ENCODE measurements around the gene EMC9. TPM values are rescaled to one million over a fixed set of nuclear protein-coding genes. Genes with fewer than 3 reads are reported as not detected.

EMC9 gene
- total RNA-seq, 1 donor from 2014 or later, result 14.5 TPM

DNA sequence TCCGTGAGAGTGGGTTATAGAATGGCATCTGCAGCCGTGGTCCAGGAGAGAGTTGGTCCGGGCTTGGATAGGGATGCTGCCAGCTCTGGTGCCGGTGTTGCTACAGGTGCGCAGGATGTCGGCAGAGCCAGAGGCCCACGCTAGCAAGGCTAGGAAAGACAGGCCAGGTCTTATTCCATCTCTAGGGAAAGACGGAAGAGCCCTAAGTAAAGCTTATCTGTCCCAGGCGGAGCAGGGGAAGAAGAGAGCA, 5.9 kb downstream of the EMC9 start:
- TF ChIP-seq, protein P1, sequence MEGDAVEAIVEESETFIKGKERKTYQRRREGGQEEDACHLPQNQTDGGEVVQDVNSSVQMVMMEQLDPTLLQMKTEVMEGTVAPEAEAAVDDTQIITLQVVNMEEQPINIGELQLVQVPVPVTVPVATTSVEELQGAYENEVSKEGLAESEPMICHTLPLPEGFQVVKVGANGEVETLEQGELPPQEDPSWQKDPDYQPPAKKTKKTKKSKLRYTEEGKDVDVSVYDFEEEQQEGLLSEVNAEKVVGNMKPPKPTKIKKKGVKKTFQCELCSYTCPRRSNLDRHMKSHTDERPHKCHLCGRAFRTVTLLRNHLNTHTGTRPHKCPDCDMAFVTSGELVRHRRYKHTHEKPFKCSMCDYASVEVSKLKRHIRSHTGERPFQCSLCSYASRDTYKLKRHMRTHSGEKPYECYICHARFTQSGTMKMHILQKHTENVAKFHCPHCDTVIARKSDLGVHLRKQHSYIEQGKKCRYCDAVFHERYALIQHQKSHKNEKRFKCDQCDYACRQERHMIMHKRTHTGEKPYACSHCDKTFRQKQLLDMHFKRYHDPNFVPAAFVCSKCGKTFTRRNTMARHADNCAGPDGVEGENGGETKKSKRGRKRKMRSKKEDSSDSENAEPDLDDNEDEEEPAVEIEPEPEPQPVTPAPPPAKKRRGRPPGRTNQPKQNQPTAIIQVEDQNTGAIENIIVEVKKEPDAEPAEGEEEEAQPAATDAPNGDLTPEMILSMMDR (IDR thresholded peaks at IDR 0.05; ENCODE audit: borderline replicate concordance), result no peak
- peaks cover 72% of the 10 kb centered on the region for H3K4me1 ChIP-seq
- no peaks in the 10 kb centered on the region for H3K9me3 ChIP-seq (replicated peaks)
- H3K36me3 ChIP-seq, result peaks cover 28% of the 10 kb centered on the region
- intact Hi-C loops (cut with micrococcal nuclease), result no loop called here
- peak overlapping the region; percentile 91 for H3K4me3 ChIP-seq
- H3K27ac ChIP-seq (replicated peaks), result peak overlapping the region; percentile 94
- no peak for DNase-seq
- H3K27me3 ChIP-seq (ENCODE audit: low read depth), result no peaks in the 10 kb centered on the region

DNA sequence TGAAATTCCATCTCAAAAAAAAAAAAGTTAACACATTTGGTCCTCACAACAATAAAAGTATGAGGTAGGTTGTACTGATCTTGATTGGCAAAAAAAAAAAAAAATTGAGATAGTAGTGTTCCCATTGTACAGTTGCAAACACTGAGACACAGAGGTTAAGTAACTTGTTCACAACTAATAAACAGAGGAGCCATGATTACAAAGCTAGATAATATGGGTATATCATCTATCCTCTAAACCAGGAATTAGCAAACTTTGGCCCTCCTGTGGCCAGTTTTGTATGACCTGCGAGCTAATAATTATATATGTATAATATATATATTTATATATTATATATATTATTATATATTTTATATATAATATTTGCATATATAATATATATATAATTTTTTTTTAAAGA, 7.7 kb downstream of the EMC9 start:
- no peak for DNase-seq
- H3K4me1 ChIP-seq, result peaks cover 59% of the 10 kb centered on the region
- TF ChIP-seq, protein P1 (IDR thresholded peaks at IDR 0.05; ENCODE audit: borderline replicate concordance), result no peak
- intact Hi-C loops (cut with micrococcal nuclease), result no loop called here
- no peaks in the 10 kb centered on the region for H3K9me3 ChIP-seq (replicated peaks)
- no peak overlapping the region for H3K4me3 ChIP-seq
- peaks cover 17% of the 10 kb centered on the region for H3K36me3 ChIP-seq
- peak overlapping the region; percentile 98 for H3K27ac ChIP-seq (replicated peaks)
- no peaks in the 10 kb centered on the region for H3K27me3 ChIP-seq (ENCODE audit: low read depth)

DNA sequence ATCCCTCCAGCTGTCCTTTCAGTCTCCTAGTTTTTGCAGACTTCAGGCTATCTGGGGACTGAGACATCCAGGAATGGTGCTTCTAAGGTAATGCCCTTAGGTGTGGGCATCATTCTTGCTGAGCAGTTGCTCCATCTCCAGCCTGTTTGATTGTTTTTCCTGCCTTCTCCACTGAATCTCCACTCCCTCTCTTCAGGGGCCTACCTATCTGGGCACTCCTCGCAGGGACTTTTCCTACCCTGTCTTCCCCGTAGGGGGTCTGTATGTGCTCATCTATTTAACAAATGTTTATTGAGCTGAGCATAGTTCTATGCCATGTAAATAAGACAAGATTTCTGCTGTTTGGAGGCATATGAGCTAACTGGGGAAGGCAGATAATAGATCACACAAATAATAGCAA, 8.4 kb downstream of the EMC9 start:
- Histone ChIP-seq H3K4me3 (peak overlapping the region; percentile 59), H3K27me3 (ENCODE audit: low read depth) (no peaks in the 10 kb centered on the region), H3K36me3 (peaks cover 9% of the 10 kb centered on the region), H3K9me3 (replicated peaks) (no peaks in the 10 kb centered on the region), H3K4me1 (peaks cover 53% of the 10 kb centered on the region), H3K27ac (replicated peaks) (peak overlapping the region; percentile 98)
- no peak for DNase-seq
- TF ChIP-seq, protein P1 (IDR thresholded peaks at IDR 0.05; ENCODE audit: borderline replicate concordance), result no peak
- intact Hi-C loops (cut with micrococcal nuclease), result no loop called here

DNA sequence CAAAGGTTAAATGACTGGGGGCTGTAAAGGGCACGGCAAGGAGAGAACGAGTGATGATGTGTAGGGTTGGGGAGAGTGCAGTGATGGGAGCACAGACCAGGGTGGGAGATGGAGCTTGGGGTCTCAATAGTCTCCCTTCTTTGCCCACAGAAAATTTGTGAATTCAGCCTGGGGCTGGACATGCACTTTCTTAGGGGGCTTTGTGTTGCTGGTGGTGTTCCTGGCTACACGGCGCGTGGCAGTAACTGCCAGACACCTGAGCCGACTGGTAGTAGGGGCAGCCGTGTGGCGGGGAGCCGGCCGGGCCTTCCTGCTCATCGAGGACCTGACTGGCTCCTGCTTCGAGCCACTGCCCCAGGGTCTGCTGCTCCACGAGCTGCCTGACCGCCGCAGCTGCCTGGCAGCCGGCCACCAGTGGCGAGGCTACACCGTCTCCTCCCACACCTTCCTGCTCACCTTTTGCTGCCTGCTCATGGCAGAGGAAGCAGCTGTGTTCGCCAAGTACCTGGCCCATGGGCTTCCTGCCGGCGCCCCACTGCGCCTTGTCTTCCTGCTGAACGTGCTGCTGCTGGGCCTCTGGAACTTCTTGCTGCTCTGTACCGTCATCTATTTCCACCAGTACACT, 9.2 kb downstream of the EMC9 start:
- TF ChIP-seq, protein P1 (IDR thresholded peaks at IDR 0.05; ENCODE audit: borderline replicate concordance), result no peak
- no peaks in the 10 kb centered on the region for H3K9me3 ChIP-seq (replicated peaks)
- H3K36me3 ChIP-seq, result peaks cover 1% of the 10 kb centered on the region
- peak overlapping the region; percentile 98 for H3K27ac ChIP-seq (replicated peaks)
- H3K4me3 ChIP-seq, result peak overlapping the region; percentile 59
- intact Hi-C loops (cut with micrococcal nuclease), result no loop called here
- H3K27me3 ChIP-seq (ENCODE audit: low read depth), result no peaks in the 10 kb centered on the region
- peaks cover 45% of the 10 kb centered on the region for H3K4me1 ChIP-seq
- no peak for DNase-seq

DNA sequence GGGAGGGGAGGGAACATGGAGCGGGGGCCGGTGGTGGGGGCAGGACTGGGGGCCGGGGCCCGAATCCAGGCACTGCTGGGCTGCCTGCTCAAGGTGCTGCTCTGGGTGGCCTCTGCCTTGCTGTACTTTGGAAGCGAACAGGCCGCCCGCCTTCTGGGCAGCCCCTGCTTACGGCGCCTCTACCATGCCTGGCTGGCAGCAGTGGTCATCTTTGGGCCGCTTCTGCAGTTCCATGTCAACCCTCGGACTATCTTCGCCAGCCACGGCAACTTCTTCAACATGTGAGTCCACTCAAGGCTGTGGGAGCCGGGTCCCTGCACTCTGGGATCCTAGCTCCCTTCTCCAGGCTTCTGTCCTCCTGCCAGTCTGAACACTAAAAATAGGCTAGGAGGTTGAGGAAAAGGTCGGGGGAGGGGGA, 9.8 kb downstream of the EMC9 start:
- Histone ChIP-seq H3K9me3 (replicated peaks) (no peaks in the 10 kb centered on the region), H3K27ac (replicated peaks) (peak overlapping the region; percentile 98), H3K36me3 (no peaks in the 10 kb centered on the region), H3K4me3 (peak overlapping the region; percentile 59), H3K4me1 (peaks cover 39% of the 10 kb centered on the region), H3K27me3 (ENCODE audit: low read depth) (no peaks in the 10 kb centered on the region)
- intact Hi-C loops (cut with micrococcal nuclease), result no loop called here
- no peak for DNase-seq
- TF ChIP-seq, protein P1 (IDR thresholded peaks at IDR 0.05; ENCODE audit: borderline replicate concordance), result no peak
